HG03103 (cell line): ENCODE results near the gene LUZP1.

ENCODE experiments used
- ATAC-seq: cut with Tn5 transposase; IDR thresholded peaks from one replicate; pipeline ENCODE4 v1.9.1; 2021; ENCODE audit warnings: low read depth; ENCODE audit not compliant: unreplicated experiment

LUZP1 gene

GRCh38 chr1:23159963-23160877 lies 8.4 kb downstream of the LUZP1 start:
- no peak for ATAC-seq

- no peak for ATAC-seq
Observed at GRCh38 chr1:23156940-23157339, 11.7 kb downstream of the LUZP1 start.

DNA sequence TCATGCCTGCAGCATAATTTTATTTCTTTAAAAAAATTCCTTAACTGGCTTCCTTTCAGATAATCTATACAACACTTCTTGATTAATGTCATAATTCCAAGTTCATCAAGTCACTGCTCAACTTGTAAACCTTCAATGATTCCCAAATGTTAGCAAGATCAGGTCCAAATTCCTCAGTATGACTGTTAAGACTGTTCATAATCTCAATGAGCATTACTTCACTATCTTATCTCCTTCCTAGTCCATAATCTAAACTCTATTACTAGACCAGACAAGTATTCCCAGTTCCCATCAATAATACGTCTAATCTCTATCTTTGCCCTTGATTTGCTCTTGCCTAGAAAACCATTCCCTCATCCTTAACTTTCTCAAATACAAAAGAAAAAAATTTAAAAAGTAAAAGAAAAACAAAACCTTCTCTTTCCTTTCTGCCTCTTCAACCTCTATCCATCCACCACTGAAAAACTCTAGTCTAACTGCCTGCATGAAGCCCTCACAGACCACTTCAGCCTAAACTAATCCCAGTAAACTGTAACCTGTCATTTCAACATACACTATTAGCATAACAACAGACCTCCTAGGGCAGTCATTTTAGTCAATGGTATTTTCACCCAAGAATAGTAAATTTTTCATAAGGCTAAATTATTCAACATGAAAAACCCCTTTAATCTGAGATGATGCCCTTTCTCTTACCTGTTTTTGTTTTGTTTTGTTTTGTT lies 15.5 kb downstream of the LUZP1 start:
- ATAC-seq, result no peak

GRCh38 chr1:23150742-23151141 lies 17.9 kb downstream of the LUZP1 start:
- no peak for ATAC-seq

GRCh38 chr1:23150125-23150524 lies 18.5 kb downstream of the LUZP1 start:
- ATAC-seq, result no peak

DNA sequence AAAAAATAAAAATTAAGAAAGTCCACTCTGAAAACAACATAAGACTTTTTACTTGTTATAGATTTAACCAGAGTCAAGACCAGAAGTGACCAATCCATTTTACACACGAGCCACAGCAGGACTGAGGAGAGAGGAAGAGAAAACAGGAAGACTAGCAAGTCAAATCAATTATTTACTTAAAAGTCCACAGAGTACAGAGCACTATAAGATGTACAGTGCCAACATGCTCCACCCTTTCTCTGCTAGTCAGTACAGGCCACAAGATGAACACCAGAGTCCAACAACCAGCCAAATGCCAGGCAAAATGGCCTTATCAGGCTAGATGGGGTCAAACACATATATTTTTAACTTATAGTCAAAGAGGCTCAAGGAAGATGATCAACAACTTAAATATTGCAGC lies 19.5 kb downstream of the LUZP1 start:
- ATAC-seq, result no peak

DNA sequence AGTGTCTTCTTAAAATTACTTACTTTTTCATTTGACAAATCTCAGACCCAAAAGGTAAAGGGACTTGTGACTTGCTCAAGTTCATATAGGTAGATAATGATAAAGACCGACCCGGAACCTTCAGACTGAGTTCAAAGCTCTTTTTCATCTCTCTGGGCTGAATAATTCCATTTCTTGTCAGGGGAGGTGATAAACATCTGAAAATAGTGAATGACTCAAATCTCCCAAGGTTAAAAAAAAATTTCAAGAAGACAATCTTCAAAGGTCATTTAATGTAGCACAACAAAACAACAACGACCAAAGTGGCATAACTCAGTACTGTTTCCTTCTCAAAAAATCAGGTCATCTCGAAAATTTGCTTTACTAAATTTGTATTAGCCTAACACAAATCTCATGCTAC lies 20.6 kb downstream of the LUZP1 start:
- no peak for ATAC-seq

- ATAC-seq, result no peak
Observed at GRCh38 chr1:23140940-23141596, 27.6 kb downstream of the LUZP1 start.

GRCh38 chr1:23135268-23135667 lies 33.4 kb downstream of the LUZP1 start:
- no peak for ATAC-seq

DNA sequence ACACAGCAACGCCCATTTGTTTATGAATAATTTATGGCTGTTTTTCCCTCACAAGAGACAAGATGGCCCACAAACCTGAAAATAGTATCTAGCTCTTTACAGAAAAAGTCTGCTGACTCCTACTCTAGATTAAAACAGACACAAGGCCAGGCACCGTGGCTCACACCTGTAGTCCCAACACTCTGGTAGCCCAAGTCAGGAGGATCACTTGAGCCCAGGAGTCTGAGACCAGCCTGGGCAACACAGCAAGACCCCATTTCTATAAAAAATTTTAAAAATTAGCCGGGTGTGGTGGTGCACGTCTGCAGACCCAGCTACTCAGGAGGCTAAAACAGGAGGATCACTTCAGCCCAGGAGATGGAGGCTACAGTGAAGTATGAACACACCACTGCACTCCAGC lies 34.6 kb downstream of the LUZP1 start:
- no peak for ATAC-seq

- no peak for ATAC-seq
Observed at GRCh38 chr1:23133587-23133986, 35.1 kb downstream of the LUZP1 start.

DNA sequence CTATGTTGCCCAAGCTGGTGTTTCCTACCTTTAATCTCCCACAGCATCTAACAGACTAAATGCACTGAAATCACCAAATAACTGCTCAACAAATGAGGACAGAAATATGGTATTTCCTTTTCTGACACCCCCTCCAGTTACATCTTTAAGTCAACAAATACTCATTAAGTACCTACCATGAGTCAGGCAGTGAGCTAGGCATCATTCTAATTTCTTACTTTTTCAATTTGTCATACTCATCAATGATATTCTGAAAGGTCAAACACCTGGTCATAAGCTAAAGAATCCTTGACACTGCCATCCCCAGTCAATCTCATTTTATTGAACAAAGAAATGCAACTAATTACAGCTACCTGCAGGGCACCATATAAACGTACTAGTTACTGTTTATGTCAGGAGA lies 36.6 kb downstream of the LUZP1 start:
- no peak for ATAC-seq

GRCh38 chr1:23129846-23130245 lies 38.8 kb downstream of the LUZP1 start:
- no peak for ATAC-seq

- no peak for ATAC-seq
Observed at GRCh38 chr1:23126801-23127200, 41.9 kb downstream of the LUZP1 start.

DNA sequence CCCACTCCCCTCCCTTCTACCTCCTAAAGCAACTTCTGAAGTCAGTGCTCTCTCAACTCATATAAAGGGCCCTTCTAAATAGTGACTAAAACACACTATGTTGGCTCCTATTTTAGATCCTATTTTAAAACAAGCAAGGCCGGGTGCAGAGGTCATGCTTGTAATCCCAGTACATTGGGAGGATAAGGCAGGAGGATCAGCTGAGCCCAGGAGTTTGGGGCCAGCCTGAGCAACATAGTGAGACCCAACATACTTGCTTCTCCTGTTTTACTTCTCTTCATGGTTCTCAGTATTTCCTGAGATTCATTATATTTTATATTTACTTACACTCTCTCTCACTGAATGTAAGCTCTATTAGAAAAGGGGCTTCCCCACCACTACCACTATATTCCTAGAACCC lies 42.5 kb downstream of the LUZP1 start:
- ATAC-seq, result no peak

DNA sequence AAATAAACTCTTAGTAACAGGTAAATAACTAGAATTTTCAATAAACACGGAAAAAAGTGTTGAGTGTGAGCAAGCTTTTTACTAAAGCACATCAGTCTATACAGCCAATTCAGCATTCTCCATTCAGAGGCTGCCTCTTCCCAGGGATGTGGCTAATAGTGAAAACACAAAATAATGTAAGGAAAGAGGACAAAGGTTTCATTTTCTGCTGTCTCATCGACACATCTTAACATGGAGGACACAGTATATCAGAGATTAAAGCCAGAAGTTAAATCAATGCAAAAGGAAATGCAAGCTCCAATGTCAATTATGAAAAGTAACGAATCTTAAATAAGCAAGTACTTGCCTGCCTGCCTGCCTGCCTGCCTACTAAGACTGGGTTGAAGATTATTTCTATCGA lies 43.2 kb downstream of the LUZP1 start:
- no peak for ATAC-seq

DNA sequence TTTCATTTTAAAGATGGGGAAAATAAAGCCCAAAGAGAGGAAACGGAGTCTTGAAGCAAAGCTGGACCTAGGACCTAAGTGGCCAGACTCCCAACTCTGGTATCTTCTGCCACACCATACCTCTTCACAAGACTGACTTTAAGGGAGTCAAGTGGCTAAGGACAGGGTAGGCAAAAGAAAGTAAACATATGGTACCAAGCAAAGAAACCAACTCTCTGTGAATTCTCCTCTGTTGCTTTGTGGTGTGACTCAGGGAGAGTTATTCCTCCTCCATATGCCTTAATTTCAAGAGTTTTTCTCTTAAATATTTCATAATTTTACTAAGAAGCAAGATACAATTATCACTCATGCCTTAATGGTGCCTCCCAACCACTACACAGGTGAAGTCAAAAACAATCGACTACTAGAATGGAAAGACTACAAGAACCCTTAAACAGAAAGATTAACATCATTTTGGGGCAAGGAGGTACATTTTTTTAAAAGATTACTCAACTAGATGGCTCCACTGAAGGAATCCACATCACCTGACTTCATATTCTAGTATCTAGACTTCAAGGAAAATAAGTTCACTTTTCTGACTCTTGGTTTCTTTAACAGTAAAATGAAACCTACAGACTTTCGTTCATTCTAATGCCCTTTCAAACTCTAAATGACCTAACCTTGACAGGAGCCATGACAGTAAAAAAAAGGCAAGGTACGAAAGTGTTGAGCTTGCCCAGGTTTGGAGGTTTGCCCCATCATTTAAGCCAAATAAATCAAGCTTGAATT lies 44.2 kb downstream of the LUZP1 start:
- ATAC-seq, result no peak

DNA sequence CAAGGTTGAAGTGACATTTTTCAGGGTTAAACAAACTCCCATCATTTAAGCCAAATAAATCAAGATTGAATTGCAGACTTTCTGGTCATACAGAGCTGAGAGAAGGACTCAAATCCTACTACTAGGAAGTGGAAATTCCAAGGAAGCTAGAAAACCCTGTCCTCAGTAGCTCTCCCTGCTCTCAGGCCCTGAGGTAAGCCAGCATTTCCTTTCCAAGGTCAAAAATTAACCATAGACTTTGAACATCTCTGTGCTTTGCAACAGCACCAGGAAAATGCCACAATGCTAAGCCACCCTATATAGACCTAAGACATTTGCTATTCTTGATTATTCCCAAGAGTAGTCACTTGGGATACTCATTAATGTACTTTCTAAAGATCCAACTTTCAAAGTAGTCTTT lies 45.1 kb downstream of the LUZP1 start:
- no peak for ATAC-seq

- no peak for ATAC-seq
Observed at GRCh38 chr1:23122796-23123195, 45.9 kb downstream of the LUZP1 start.

- ATAC-seq, result no peak
Observed at GRCh38 chr1:23122023-23122748, 46.5 kb downstream of the LUZP1 start.
